ENCODE measurements around the gene DENND1B. TPM values are rescaled to one million over a fixed set of nuclear protein-coding genes. Genes with fewer than 3 reads are reported as not detected.

DENND1B gene
- total and polyA plus RNA-seq, 3 donors from 2014 or later, result 7.2 to 11.6 (median 11.6) TPM

GRCh38 chr1:197480446-197480845, 294.8 kb downstream of the DENND1B start:
- DNase-seq, result no peak
- Histone ChIP-seq H3K36me3 (ENCODE audit: low read depth, missing control alignments) (no peaks in the 10 kb centered on the region), H3K4me1 (no peaks in the 10 kb centered on the region), H3K4me3 (no peak overlapping the region), H3K9me3 (no peaks in the 10 kb centered on the region), H3K27ac (no peak overlapping the region), H3K27me3 (no peaks in the 10 kb centered on the region)
- intact Hi-C loops (cut with DNase I; ENCODE audit: low total_unique reads), result no loop called here
- TF ChIP-seq POLR2A (IDR thresholded peaks at IDR 0.05), result no peak
- no peak for TF ChIP-seq CTCF (IDR thresholded peaks at IDR 0.05)
- WGBS, 2 donors, result 89 to 91% methylated on average over 6 of the region's 6 CpGs

- TF ChIP-seq POLR2A (IDR thresholded peaks at IDR 0.05) (no peak), CTCF (IDR thresholded peaks at IDR 0.05) (no peak)
These were observed 303.1 kb downstream of the DENND1B start for GRCh38 chr1:197472141-197472540.

GRCh38 chr1:197471248-197471985, 303.9 kb downstream of the DENND1B start:
- Histone ChIP-seq H3K27me3 (no peaks in the 10 kb centered on the region), H3K36me3 (ENCODE audit: low read depth, missing control alignments) (no peaks in the 10 kb centered on the region), H3K4me3 (no peak overlapping the region), H3K9me3 (no peaks in the 10 kb centered on the region), H3K27ac (peak overlapping the region in 1 of 2 donors; percentile 25), H3K4me1 (peaks cover 35% of the 10 kb centered on the region)
- intact Hi-C loops (cut with DNase I; ENCODE audit: low total_unique reads), result no loop called here
- 24 to 37% methylated on average over 9 of the region's 9 CpGs for WGBS, 2 donors
- no peak for TF ChIP-seq CTCF (IDR thresholded peaks at IDR 0.05)
- peak; percentile 77 for DNase-seq

More at GRCh38 chr1:197472141-197472540, 303.1 kb downstream of the DENND1B start:
- Histone ChIP-seq H3K36me3 (ENCODE audit: low read depth, missing control alignments) (no peaks in the 10 kb centered on the region), H3K4me1 (peaks cover 31% of the 10 kb centered on the region), H3K9me3 (no peaks in the 10 kb centered on the region), H3K27ac (no peak overlapping the region), H3K4me3 (no peak overlapping the region), H3K27me3 (no peaks in the 10 kb centered on the region)
- WGBS, 2 donors, result 77 to 78% methylated on average over 3 of the region's 3 CpGs
- intact Hi-C loops (cut with DNase I; ENCODE audit: low total_unique reads), result no loop called here
- no peak for DNase-seq

- H3K4me3 ChIP-seq, result no peak overlapping the region
- H3K4me1 ChIP-seq, result peaks cover 37% of the 10 kb centered on the region
- intact Hi-C loops (cut with DNase I; ENCODE audit: low total_unique reads), result no loop called here
- no peak for TF ChIP-seq POLR2A (IDR thresholded peaks at IDR 0.05)
- no peak for TF ChIP-seq CTCF (IDR thresholded peaks at IDR 0.05)
- WGBS, 2 donors, result 30 to 69% methylated on average over 1 of the region's 1 CpG
- H3K36me3 ChIP-seq (ENCODE audit: low read depth, missing control alignments), result no peaks in the 10 kb centered on the region
- H3K27ac ChIP-seq, result no peak overlapping the region
- no peak for DNase-seq
- H3K9me3 ChIP-seq, result no peaks in the 10 kb centered on the region
- no peaks in the 10 kb centered on the region for H3K27me3 ChIP-seq
These were observed 304.9 kb downstream of the DENND1B start for GRCh38 chr1:197470330-197470729.

Measured in testis (tissue), 3 donors.